Iris pigment epithelial cell (primary cell): Measurements from ENCODE around the gene UHRF1.
"Not testable (repeated sequence)": the region's sequence is repeated elsewhere in the genome, so short reads cannot be mapped to it uniquely, and the experiment has no call there.

Source experiments
- DNase-seq: peaks from one replicate; pipeline ENCODE4 v3.0.0-alpha.2; 2011; ENCODE audit warnings: low read depth

Gene UHRF1

DNA sequence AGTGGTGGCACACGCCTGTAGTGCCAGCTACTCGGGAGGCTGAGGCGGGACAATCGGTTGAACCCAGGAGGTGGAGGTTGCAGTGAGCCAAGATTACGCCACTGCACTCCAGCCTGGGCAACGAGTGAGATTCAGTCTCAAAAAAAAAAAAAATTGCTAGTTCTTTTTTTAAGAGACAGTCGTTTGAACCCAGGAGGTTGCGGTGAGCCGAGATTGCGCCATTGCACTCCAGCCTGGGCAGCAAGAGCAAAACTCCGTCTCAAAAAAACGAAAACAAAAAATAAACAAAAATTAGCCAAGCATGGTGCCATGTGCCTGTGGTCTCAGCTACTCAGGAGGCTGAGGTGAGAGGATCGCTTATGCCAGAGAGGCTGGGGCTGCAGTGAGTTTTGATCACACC, 8.4 kb upstream of the UHRF1 start:
- not testable (repeated sequence) for DNase-seq

- no peak for DNase-seq
These were observed 6.5 kb upstream of the UHRF1 start, which contains the start of gene ARRDC5 for GRCh38 chr19:4902796-4903195. ARRDC5 (minus strand) TSS chr19:4902896; CDS start chr19:4902825, 71 bp downstream.

DNA sequence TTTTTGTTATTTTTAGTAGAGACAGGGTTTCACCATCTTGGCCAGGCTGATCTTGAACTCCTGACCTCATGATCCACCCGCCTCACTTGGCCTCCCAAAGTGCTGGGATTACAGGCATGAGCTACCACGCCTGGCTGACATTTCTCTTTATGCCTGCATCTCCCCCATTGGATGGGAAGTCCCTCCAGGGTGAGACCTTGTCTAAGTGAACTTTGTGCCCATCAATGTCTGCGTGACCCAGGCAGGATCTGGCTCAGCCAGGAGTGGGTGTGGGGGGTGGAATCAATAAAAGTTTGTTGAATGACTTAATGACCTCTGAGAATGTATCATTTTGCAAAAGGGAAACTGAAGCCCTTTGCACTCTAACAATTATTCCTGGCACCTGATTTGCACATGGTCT, 4.8 kb upstream of the UHRF1 start:
- no peak for DNase-seq

DNA sequence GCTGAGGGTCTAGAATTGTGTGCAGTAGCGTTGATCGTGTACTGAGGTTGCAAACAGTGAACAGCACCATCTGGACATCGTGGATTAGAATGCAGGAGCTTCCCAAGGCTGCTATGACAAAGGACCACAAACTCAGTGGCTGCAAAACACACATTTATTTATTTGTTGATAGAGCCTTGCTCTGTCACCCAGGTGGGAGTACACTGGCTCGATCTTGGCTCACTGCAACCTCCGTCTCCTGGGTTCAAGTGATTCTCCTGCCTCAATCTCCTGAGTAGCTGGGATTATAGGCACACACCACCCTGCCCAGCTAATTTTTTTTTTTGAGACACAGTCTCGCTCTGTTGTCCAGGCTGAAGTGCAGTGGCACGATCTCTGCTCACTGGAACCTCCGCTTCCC, 2.3 kb upstream of the UHRF1 start:
- no peak for DNase-seq

DNA sequence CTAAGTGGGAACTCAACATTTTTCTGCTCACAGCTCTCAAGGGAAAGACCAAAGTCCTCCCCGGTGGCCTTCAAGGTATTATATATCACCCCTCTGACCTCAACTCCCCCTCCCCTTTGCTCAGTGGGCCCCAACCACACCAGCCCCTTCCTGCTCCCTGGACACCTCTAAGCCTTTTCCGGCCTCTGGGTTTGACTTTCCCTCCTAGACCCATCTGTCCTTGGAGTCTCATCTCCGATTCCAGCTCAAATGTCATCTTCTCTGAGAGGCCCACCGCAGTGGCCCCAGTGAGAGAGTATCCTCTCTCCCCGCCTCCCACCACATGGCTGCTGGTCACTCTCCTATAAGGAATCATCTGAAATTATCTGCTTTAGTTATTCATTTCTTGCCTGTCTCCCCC, 941 bp upstream of the UHRF1 start:
- DNase-seq = no peak

GRCh38 chr19:4908781-4909155, 533 bp upstream of the UHRF1 start:
- no peak for DNase-seq

GRCh38 chr19:4909897-4910593, 744 bp downstream of the UHRF1 start:
- DNase-seq = peak; percentile 94

DNA sequence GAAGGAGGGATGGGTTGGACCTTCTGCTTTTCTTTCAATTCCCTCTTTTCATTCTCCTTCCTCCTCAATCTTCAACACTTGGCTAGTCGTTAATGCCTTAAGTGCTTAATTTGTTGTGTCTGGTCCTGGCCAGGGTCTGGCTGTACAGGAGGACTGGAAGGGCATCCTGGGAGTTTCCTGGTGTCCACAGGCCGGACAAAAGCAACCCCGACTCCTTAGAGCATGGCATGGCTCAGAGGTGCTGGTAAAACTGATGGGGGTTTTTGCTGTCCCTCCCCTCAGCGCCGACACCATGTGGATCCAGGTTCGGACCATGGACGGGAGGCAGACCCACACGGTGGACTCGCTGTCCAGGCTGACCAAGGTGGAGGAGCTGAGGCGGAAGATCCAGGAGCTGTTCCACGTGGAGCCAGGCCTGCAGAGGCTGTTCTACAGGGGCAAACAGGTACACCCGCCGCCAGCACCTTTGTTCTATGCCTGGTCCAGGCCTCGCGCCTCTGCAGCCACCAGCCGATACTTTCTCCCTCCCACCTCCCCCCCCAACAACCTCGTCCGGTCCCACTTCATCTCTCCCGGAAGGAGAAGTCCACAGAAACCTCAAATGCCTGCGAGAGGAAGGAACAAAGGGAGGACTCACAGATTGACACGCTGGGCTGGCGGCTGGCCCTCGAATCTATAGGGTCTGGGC, 1.4 kb downstream of the UHRF1 start:
- peak; percentile 75 for DNase-seq

DNA sequence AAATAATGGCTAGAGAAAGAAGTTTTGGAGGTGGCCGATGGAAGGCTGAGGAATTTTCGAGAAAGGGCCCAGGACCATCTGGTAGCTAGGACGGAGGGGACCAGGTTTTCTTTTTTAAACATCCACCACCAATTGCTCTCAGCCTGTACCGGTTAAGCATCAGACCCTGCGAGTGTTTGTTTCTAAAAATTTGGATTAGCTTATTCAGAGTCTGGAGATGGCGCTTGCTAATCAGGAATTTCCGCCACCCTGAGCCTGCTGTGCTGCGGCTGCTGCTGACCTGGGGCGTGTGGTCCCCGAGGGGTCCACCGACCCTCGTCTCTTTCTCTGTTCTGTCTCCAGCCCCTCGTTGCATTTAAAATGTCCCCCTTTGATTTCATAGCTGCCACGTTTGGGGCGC, 2.0 kb downstream of the UHRF1 start:
- peak; percentile 42 for DNase-seq

- DNase-seq = peak; percentile 100
These were observed 2.7 kb downstream of the UHRF1 start for GRCh38 chr19:4911786-4912672.

DNA sequence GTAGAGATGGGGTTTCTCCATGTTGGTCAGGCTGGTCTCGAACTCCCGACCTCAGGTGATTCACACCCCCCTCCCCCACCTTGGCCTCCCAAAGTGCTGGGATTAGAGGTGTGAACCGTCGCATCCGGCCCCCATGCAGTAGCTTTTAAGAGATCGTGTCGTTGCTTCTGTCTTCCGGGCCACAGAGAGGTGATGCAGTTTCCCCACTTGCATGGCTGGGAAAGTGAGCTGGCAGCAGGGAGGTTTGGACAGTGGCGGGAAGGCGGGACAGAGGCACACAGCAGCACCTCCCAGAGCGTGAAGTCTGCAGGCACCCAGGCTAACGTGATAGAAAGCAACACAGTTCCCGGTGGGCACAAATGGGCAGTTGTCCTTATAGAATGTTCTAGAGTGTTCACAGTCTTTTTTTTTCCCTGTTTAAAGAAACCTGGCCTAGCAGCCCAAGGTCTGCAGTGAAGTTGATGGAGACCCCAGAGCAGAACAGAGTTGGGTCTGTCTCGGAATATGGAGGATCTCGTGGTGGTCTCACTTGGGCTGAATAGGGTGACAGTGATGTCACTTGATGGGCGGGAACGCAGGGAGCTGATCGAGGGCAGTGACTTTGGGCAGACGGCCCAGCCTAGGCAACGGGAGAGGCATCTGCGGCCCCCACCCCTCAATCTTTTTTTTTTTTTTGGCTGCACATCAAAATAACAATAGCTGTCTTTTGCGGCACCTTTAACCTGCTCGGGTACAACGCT, 4.9 kb downstream of the UHRF1 start:
- peak; percentile 20 for DNase-seq

GRCh38 chr19:4914736-4915501, 5.6 kb downstream of the UHRF1 start:
- DNase-seq = peak; percentile 88

- no peak for DNase-seq
These were observed 7.2 kb downstream of the UHRF1 start for GRCh38 chr19:4916292-4917082.

DNA sequence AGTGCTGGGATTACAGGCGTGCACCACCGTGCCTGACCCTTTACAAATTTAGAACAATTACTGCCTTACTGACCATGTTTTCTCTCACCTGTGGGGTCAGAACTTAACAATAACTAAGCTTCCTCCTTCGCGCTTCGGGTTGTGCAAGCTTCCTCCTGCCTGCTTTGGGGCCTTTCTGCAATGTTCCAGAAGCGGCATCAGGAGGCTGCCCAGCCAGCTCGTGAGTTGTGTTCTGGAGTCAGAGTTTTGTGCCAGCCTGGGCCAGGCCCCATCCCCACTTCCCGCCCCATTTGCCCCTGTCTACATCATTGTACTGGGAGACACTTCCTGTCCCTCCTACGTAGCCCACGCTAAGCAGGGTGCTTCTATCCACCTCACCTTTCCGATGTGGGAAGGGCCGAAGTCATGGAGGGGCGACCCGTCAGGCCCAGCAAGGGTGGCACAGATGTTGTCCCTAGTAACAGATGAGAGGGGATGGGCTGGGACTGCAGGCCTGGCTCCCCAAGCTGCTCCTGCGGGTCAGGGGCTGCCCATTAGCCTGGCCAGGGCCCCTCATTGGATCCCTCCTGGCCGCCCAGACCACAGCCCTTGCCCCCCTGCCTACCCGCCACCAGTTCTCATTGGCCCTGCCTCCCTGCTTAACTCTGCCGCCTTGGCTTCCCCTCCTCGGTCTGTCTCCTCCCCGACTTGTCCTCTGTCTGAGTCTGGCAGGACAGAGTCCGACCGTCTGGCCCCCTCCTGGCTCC, 13.4 kb downstream of the UHRF1 start:
- no peak for DNase-seq

DNA sequence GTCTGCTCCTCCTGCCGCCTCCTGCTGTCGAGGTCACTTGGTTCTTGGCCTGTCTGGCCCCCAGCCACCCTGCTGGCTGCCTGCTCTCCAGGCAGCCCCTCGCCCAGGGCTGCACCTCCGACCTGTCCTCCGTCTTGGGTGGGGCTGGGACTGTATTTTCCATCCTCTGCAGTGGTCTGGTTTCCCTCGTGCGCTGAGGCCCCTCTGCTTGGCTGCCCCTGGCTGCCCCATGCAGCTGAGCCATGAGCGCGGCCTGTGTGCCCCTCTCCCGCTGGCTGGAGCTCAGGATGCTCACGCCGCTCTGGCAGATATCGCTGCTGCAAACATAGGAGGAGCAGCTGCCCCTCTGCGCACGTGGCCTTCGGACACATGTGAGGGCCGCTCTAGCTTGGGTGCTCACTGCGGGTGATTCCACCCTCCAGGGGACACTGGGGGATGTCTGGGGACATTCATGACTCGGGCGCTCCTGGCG, 14.0 kb downstream of the UHRF1 start:
- no peak for DNase-seq

DNA sequence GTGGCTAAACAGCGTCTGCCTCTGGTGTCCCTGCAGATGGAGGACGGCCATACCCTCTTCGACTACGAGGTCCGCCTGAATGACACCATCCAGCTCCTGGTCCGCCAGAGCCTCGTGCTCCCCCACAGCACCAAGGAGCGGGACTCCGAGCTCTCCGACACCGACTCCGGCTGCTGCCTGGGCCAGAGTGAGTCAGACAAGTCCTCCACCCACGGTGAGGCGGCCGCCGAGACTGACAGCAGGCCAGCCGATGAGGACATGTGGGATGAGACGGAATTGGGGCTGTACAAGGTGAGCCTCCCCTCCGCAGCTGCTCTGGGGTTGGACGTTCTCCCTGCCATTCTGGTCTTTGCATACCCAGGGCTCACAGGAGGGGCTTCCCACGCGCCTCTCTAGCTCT, 19.9 kb downstream of the UHRF1 start:
- DNase-seq = peak; percentile 77

DNA sequence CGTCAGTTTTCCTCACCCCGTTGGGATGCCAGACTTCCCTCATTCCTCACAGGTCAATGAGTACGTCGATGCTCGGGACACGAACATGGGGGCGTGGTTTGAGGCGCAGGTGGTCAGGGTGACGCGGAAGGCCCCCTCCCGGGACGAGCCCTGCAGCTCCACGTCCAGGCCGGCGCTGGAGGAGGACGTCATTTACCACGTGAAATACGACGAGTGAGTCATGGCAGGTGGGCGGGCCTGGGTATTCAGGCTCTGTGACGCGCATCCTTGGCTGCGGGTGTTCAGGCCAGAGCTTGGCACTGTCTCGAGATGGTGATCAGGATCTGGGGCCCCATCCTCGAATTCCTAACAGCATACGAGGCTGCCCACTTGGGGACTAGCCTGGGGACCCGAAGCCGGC, 21.4 kb downstream of the UHRF1 start:
- no peak for DNase-seq

DNA sequence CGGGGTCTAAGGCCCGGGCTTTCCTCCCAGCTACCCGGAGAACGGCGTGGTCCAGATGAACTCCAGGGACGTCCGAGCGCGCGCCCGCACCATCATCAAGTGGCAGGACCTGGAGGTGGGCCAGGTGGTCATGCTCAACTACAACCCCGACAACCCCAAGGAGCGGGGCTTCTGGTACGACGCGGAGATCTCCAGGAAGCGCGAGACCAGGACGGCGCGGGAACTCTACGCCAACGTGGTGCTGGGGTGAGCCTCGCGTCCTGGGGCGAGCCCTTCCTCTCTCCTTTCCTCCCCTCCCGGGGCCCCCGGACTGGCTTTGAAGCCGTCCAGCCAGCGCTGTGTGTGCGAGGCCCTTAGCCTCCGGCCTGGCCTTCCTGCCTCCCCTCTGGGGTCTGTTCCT, 23.4 kb downstream of the UHRF1 start:
- no peak for DNase-seq

DNA sequence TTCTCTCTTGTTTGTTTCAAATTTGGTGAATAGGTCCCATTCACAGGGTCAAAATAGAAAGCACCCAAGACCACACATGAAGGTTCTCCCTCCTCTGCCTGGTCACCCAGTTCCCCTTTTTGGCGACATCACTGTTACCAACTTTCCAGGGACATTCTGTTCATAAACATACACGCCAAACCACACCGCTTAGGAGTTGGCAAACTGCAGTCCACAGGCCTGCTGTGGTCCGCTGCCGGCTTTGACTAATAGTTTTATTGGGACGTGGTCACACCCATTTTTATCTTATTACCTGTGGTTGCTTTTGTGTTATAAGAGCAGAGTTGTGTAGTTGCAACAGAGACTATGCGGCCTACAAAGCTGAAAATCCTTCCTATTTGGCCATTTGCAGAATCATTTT, 24.2 kb downstream of the UHRF1 start:
- DNase-seq = peak; percentile 27

- DNase-seq = no peak
These were observed 26.1 kb downstream of the UHRF1 start for GRCh38 chr19:4935444-4935843.
